Measurements from ENCODE around the gene IGFL1.

DNA sequence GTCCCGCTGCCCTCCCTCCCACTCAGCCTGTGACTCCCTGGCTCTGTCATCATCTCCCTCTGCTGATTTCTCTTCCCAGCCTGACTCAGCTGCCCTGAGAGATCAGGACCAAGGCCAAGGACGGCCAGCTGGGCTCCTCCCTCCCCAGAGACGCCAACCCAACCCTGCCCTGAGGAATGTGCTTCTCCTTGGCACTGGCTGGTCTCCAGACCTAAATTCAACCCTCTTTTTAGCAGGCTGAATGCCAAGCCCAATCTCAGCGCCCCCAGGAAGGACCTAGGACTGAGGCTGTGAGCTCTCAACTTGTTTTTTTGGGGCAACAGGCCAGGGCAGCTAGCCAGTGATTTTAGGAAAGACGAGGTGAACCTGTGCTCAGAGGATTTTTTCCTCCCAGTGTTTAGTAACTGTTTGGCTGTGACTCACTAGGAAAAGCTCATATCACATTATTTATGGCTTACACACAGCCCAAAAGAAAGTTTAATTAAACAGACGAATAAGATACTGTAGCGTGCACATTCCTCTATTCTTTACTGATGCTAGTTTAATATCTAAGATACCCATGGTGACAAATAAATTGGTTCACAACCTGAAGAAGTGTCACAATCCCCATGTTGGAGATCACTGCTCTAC, 7.4 kb upstream of the IGFL1 start:
- no peak for TF ChIP-seq POLR2A (IDR thresholded peaks at IDR 0.05; ENCODE audit: low read depth, low read length)
- no peak for TF ChIP-seq TAF1 (IDR thresholded peaks at IDR 0.05; ENCODE audit: borderline replicate concordance, low read depth, low read length)
- TF ChIP-seq POLR2AphosphoS5 (IDR thresholded peaks at IDR 0.05; ENCODE audit: low read depth, low read length), result no peak
